HCT116 (cell line): ENCODE data around the gene TMEM154.

ENCODE experiments used
- CBX3 ChIP-seq: IDR thresholded peaks from 2 replicates; pipeline ENCODE4 v1.6.1; 2012; ENCODE audit warnings: low read depth
- POLR2AphosphoS5 ChIP-seq: IDR thresholded peaks from 2 replicates; pipeline ENCODE4 v1.6.1; 2011; ENCODE audit warnings: mild to moderate bottlenecking, low read depth, low read length, moderate library complexity
- TF ChIP-seq, protein P1 (sequence below), 3 experiments: fragments of 200-600 bp in 1 of 3; sonication (generic) in 1 of 3; IDR thresholded peaks in 2 of 3; conservative IDR thresholded peaks in 1 of 3; 2 replicates each; pipeline ENCODE4 v1.5.1; 2012 to 2017; ENCODE audit warnings: low read depth in 2 of 3, low read length in 2 of 3, antibody characterized with exemption in 1 of 3, borderline replicate concordance in 1 of 3, control low read depth in 1 of 3, mild to moderate bottlenecking in 1 of 3, mixed read lengths in 1 of 3, mixed run types in 1 of 3, moderate library complexity in 1 of 3; ENCODE audit not compliant: insufficient read depth in 1 of 3

DNA sequence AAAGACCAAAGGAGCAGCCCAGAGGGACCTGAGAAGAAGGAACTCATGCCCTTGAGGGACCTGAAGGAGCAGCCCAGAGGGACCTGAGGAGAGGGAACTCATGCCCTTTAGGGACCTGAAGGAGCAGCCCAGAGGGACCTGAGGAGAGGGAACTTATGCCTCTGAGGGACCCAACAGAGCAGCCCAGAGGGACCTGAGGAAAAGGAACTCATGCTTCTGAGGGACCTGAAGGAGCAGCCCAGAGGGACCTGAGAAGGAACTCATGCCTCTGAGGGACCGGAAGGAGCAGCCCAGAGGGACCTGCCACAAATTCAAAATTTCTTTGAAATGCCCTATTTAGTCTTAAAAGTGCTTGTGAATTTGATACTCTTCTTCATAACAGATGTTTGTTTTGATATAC, 48.5 kb upstream of the TMEM154 start:
- TF ChIP-seq, protein P1, sequence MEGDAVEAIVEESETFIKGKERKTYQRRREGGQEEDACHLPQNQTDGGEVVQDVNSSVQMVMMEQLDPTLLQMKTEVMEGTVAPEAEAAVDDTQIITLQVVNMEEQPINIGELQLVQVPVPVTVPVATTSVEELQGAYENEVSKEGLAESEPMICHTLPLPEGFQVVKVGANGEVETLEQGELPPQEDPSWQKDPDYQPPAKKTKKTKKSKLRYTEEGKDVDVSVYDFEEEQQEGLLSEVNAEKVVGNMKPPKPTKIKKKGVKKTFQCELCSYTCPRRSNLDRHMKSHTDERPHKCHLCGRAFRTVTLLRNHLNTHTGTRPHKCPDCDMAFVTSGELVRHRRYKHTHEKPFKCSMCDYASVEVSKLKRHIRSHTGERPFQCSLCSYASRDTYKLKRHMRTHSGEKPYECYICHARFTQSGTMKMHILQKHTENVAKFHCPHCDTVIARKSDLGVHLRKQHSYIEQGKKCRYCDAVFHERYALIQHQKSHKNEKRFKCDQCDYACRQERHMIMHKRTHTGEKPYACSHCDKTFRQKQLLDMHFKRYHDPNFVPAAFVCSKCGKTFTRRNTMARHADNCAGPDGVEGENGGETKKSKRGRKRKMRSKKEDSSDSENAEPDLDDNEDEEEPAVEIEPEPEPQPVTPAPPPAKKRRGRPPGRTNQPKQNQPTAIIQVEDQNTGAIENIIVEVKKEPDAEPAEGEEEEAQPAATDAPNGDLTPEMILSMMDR (IDR thresholded peaks at IDR 0.05 in 2 of 3, conservative IDR thresholded peaks at IDR 0.05 in 1 of 3; ENCODE audit: borderline replicate concordance in 1 of 3, insufficient read depth in 1 of 3, low read depth in 2 of 3, low read length in 2 of 3): no peak
- TF ChIP-seq CBX3 (no peak), POLR2AphosphoS5 (no peak)
